Panc1 (cell line): ENCODE data around the gene GRIP1. TPM values are rescaled to one million over a fixed set of nuclear protein-coding genes. Genes with fewer than 3 reads are reported as not detected.

Experiments
- ATAC-seq: fragments of 200-7000 bp; cut with Tn5 transposase; 2 replicates; pipeline ENCODE4 v1.9.1; 2020; ENCODE audit warnings: mild to moderate bottlenecking, moderate library complexity
- BruUV-seq: library from RNA; stranded (reverse); fragments of 400-500 nt; replicated peaks from 2 replicates; lab custom pipeline; 2021; lab: Mats Ljungman, UMichigan
- CTCF ChIA-PET: fragments of 300-600 bp; sonication (Branson Sonifier 250); formaldehyde crosslinking; loops from one replicate; lab custom pipeline; 2022; ENCODE audit warnings: antibody characterized with exemption; lab: Charles Lee
- POLR2A ChIA-PET: fragments of 300-600 bp; sonication (Branson Sonifier 250); formaldehyde crosslinking; loops from one replicate; lab custom pipeline; 2022; ENCODE audit warnings: antibody characterized with exemption; lab: Charles Lee
- DNase-seq: peaks from one replicate; pipeline ENCODE4 v3.0.0-alpha.2; 2010; ENCODE audit warnings: low read depth, low spot score
- H3K27ac ChIP-seq: 2 replicates; pipeline ENCODE4 v1.5.1; 2011; ENCODE audit warnings: mild to moderate bottlenecking, low read length, inconsistent platforms
- H3K27me3 ChIP-seq: fragments of 200-500 bp; sonication (Bioruptor generic); 2 replicates; pipeline ENCODE4 v1.6.0; 2014; ENCODE audit warnings: low read length, inconsistent platforms; ENCODE audit not compliant: control insufficient read depth, insufficient read depth
- H3K36me3 ChIP-seq: fragments of 200-500 bp; sonication (Bioruptor generic); 2 replicates; pipeline ENCODE4 v1.5.1; 2014; ENCODE audit warnings: inconsistent platforms, mild to moderate bottlenecking, low read length, moderate library complexity; ENCODE audit not compliant: control insufficient read depth, insufficient read depth
- H3K4me1 ChIP-seq: 2 replicates; pipeline ENCODE4 v1.5.1; 2011; ENCODE audit warnings: inconsistent platforms, mild to moderate bottlenecking, low read length, moderate library complexity; ENCODE audit not compliant: control insufficient read depth, insufficient read depth
- H3K4me3 ChIP-seq, 2 experiments: 2 replicates each; pipeline ENCODE4 v1.5.1; 2011 to 2012; ENCODE audit warnings: low read depth in 2 of 2, low read length in 2 of 2, mild to moderate bottlenecking in 2 of 2, inconsistent platforms in 1 of 2, moderate library complexity in 1 of 2
- H3K9me3 ChIP-seq: fragments of 200-500 bp; sonication (Bioruptor generic); 2 replicates; pipeline ENCODE4 v1.5.1; 2014; ENCODE audit warnings: low read depth, mild to moderate bottlenecking, inconsistent platforms, low read length, moderate library complexity; ENCODE audit not compliant: control insufficient read depth, insufficient read depth
- CTCF ChIP-seq: fragments of 450-650 bp; IDR thresholded peaks from 2 replicates; pipeline ENCODE4 v1.5.1; 2017; ENCODE audit warnings: mild to moderate bottlenecking
- POLR2AphosphoS5 ChIP-seq: IDR thresholded peaks from 2 replicates; pipeline ENCODE4 v1.6.1; 2012; ENCODE audit warnings: mild to moderate bottlenecking, low read depth, low read length, moderate library complexity
- REST ChIP-seq, 2 experiments: IDR thresholded peaks; 2 replicates each; pipeline ENCODE4 v1.6.1; 2011 to 2012; ENCODE audit warnings: low read depth in 2 of 2, control low read depth in 1 of 2, low read length in 1 of 2, mild to moderate bottlenecking in 1 of 2, moderate library complexity in 1 of 2; ENCODE audit not compliant: insufficient read depth in 1 of 2
- SIN3A ChIP-seq: IDR thresholded peaks from 2 replicates; pipeline ENCODE4 v1.6.1; 2012; ENCODE audit warnings: low read depth, mild to moderate bottlenecking, low read length, moderate library complexity, borderline replicate concordance; ENCODE audit not compliant: insufficient read depth
- TCF7L2 ChIP-seq: IDR thresholded peaks from 2 replicates; pipeline ENCODE4 v1.6.1; 2011; ENCODE audit warnings: mild to moderate bottlenecking, low read depth, low read length, inconsistent platforms
- in situ Hi-C: cut with HindIII; loops from 2 replicates; pipeline ENCODE4 v1.10.0; 2016; ENCODE audit warnings: low sequenced_read_pairs, low pct_unique_long_range_greater_than_20kb
- intact Hi-C: fragments of 100-400 bp; cut with micrococcal nuclease; formaldehyde crosslinking; loops from one replicate; pipeline ENCODE4 v1.10.0; 2022; ENCODE audit not compliant: unreplicated experiment
- total RNA-seq: library from RNA; stranded (reverse); gene quantifications from one replicate; pipeline ENCODE4 v1.2.1, GENCODE V29; 2021; ENCODE audit not compliant: unreplicated experiment

GRIP1 gene
- total RNA-seq, 1 experiment from 2014 or later = 9.2 TPM

GRCh38 chr12:66602483-66603143 lies 76.3 kb downstream of the GRIP1 start:
- BruUV-seq = no TSS peak
- intact Hi-C loops = no loop called here
- ATAC-seq (no peak), DNase-seq (no peak)
- no peak overlapping the region for H3K4me3 ChIP-seq
- no peak overlapping the region for H3K27ac ChIP-seq
- in situ Hi-C loops = no loop called here
- no peak for TF ChIP-seq SIN3A
- no peak for TF ChIP-seq TCF7L2
- TF ChIP-seq REST (IDR thresholded peaks at IDR 0.05; ENCODE audit: insufficient read depth in 1 of 2, low read depth in 2 of 2, low read length in 1 of 2) = no peak
- no peak for TF ChIP-seq POLR2AphosphoS5
- no peak for TF ChIP-seq CTCF
- H3K9me3 ChIP-seq = no peaks in the 10 kb centered on the region
- no peaks in the 10 kb centered on the region for H3K36me3 ChIP-seq
- H3K4me1 ChIP-seq = no peaks in the 10 kb centered on the region
- ChIA-PET CTCF (no interaction called here), POLR2A (no interaction called here)
- H3K27me3 ChIP-seq = no peaks in the 10 kb centered on the region; the same call in 1 of the 2 replicates

- DNase-seq = no peak
- in situ Hi-C loops (no loop called here), intact Hi-C loops (no loop called here)
- ChIA-PET CTCF (no interaction called here), POLR2A (interaction anchor here (0.6 kb wide), 1 partner anchor 347 kb away, joined by 6 read pairs; no protein-coding TSS in a partner anchor)
- no peaks in the 10 kb centered on the region for H3K9me3 ChIP-seq
- no peak overlapping the region for H3K4me3 ChIP-seq
- no peak overlapping the region for H3K27ac ChIP-seq
- no peaks in the 10 kb centered on the region for H3K4me1 ChIP-seq
- TF ChIP-seq REST (IDR thresholded peaks at IDR 0.05; ENCODE audit: insufficient read depth in 1 of 2, low read depth in 2 of 2, low read length in 1 of 2) = no peak
- TF ChIP-seq SIN3A = no peak
- no peak for TF ChIP-seq CTCF
- no peak for TF ChIP-seq TCF7L2
- no peak for TF ChIP-seq POLR2AphosphoS5
- ATAC-seq = no peak
- no peaks in the 10 kb centered on the region; the same call in 1 of the 2 replicates for H3K27me3 ChIP-seq
- no TSS peak for BruUV-seq
- no peaks in the 10 kb centered on the region; the same call in 1 of the 2 replicates for H3K36me3 ChIP-seq
Measured at GRCh38 chr12:66600903-66601302, 78.0 kb downstream of the GRIP1 start.
